Measurements from ENCODE around the gene EDN2.

Gene EDN2

DNA sequence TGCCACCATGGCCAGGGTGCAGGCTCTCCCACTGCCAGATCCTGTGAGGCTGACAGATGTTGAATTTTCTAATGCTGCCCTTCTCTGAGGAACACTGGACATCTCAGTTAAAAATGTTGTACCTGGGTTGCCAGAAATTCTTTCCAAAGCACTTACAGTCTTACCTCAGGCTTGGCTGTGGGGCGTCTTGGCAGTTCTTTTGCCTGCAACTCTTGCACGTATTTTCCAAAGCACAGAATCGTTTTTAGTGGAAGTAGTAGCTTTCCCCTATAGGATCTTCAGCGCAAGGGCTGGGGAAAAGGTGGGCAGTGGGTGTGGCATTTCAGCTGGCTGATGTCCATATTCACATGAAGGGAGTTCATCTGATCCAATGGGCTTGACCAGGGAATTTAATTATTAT, 53.9 kb downstream of the EDN2 start:
- TF ChIP-seq Cebpa-rat (IDR thresholded peaks at IDR 0.05): no peak
- H3K4me1 ChIP-seq: peaks cover 36 to 66% (median 49%) of the 10 kb centered on the region in 10 experiments
- no peaks in the 10 kb centered on the region for H3K9me3 ChIP-seq (replicated peaks in 1 of 11)
- H3K4me3 ChIP-seq: no peak overlapping the region
- no peaks in the 10 kb centered on the region for H4K20me1 ChIP-seq
- no peaks in the 10 kb centered on the region for H3K27me3 ChIP-seq
- peak overlapping the region in 2 of 11 experiments; percentile 4 to 61; a peak in 2 of 22 replicates for H3K4me2 ChIP-seq
- no peaks in the 10 kb centered on the region for H3K36me3 ChIP-seq
- no peak overlapping the region; a peak in 1 of 22 replicates for H3K9ac ChIP-seq
- no peak overlapping the region for H3K27ac ChIP-seq

DNA sequence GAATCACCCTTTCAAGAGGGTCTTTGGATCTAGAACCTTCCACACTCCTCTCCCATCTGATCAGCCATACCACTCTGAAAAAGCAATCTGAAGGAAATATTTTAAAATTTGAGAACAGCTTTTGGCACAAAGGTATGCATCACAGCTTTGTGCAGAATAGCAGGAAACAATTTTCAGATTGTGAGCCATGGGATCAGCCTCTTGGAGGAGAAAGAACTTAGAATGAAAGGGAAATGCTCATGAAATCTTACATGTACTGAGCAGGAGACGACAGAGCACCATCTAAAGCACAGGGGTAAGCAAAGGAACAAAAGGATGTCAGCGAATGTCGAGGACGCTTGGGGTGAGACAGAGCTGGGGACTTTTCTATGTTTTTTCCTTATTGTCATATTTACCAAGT, 54.4 kb downstream of the EDN2 start:
- no peak overlapping the region for H3K4me3 ChIP-seq
- H3K4me1 ChIP-seq: peaks cover 36 to 66% (median 49%) of the 10 kb centered on the region in 10 experiments
- no peak overlapping the region for H3K27ac ChIP-seq
- no peak for TF ChIP-seq Cebpa-rat (IDR thresholded peaks at IDR 0.05)
- no peaks in the 10 kb centered on the region for H3K36me3 ChIP-seq
- H3K27me3 ChIP-seq: no peaks in the 10 kb centered on the region
- no peaks in the 10 kb centered on the region for H3K9me3 ChIP-seq (replicated peaks in 1 of 11)
- peak overlapping the region in 3 of 11 experiments; percentile 4 to 84 (median 61); a peak in 4 of 22 replicates for H3K4me2 ChIP-seq
- H3K9ac ChIP-seq: no peak overlapping the region; a peak in 1 of 22 replicates
- no peaks in the 10 kb centered on the region for H4K20me1 ChIP-seq

DNA sequence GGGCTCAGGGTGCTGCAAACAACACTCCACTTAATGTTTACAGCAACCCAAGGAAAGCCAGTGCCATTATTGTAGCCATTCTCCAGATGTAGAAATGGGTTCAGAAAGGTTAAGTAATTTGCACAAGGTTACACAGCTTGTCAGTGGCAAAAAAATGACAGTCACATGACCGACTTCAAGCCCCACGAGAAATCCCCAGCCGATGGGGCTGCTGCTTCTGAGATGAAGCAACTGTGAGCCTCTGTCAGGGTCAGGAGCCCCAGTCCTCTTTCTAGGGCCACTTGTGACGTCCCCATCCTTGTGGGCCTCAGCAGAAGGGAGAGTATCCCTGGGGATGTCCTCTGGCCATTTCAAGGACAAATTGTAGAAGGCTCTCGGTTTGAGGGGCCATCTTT, 54.8 kb downstream of the EDN2 start:
- peaks cover 36 to 66% (median 49%) of the 10 kb centered on the region in 10 experiments for H3K4me1 ChIP-seq
- H3K4me2 ChIP-seq: peak overlapping the region in 9 of 11 experiments; percentile 4 to 84 (median 69); a peak in 12 of 22 replicates
- 0 out of 22 replicates have a peak overlapping the region, but pooled peaks of 1 of the 11 experiments have one; percentile 54 for H3K27ac ChIP-seq
- no peak overlapping the region for H3K4me3 ChIP-seq
- TF ChIP-seq Cebpa-rat (IDR thresholded peaks at IDR 0.05): no peak
- no peaks in the 10 kb centered on the region for H3K27me3 ChIP-seq
- no peak overlapping the region for H3K9ac ChIP-seq
- no peaks in the 10 kb centered on the region for H4K20me1 ChIP-seq
- no peaks in the 10 kb centered on the region for H3K9me3 ChIP-seq (replicated peaks in 1 of 11)
- no peaks in the 10 kb centered on the region for H3K36me3 ChIP-seq

All from BLaER1 treated with 17β-estradiol and CSF1 and Interleukin-3, amounts not matched to agents 10 nM and 100 nM (cell line).